ENCODE results near the gene GSTM1. TPM values are rescaled to one million over a fixed set of nuclear protein-coding genes. Genes with fewer than 3 reads are reported as not detected.
"Not testable (repeated sequence)": the region's sequence is repeated elsewhere in the genome, so short reads cannot be mapped to it uniquely, and the experiment has no call there.

The GSTM1 gene
- total RNA-seq, 1 donor from 2014 or later: not detected

GRCh38 chr1:109659997-109660690 lies 27.5 kb upstream of the GSTM1 start:
- DNase-seq: no peak

GRCh38 chr1:109660691-109661026 lies 27.0 kb upstream of the GSTM1 start:
- DNase-seq: not testable (repeated sequence)

- DNase-seq: no peak
Observed at GRCh38 chr1:109661391-109661790, 26.2 kb upstream of the GSTM1 start.

GRCh38 chr1:109664671-109665070 lies 22.9 kb upstream of the GSTM1 start:
- no peak for DNase-seq

GRCh38 chr1:109667452-109668122 lies 20.0 kb upstream of the GSTM1 start, which contains the start of gene GSTM2:
TSS of gene GSTM2 (plus strand) at chr1:109668057. CDS start at chr1:109668116, 59 bp downstream.
- DNase-seq: peak; percentile 97

- DNase-seq: peak; percentile 33
Observed at GRCh38 chr1:109668123-109668775, 19.4 kb upstream of the GSTM1 start.

- DNase-seq: no peak
Observed at GRCh38 chr1:109669246-109669948, 18.2 kb upstream of the GSTM1 start.

GRCh38 chr1:109669949-109670302 lies 17.7 kb upstream of the GSTM1 start:
- not testable (repeated sequence) for DNase-seq

GRCh38 chr1:109671067-109671466 lies 16.6 kb upstream of the GSTM1 start:
- peak; percentile 0 for DNase-seq

- DNase-seq: not testable (repeated sequence)
Observed at GRCh38 chr1:109673861-109674260, 13.8 kb upstream of the GSTM1 start.

GRCh38 chr1:109676683-109677381 lies 10.8 kb upstream of the GSTM1 start:
- peak; percentile 5 for DNase-seq

- DNase-seq: peak; percentile 0
Observed at GRCh38 chr1:109677459-109677858, 10.2 kb upstream of the GSTM1 start.

- DNase-seq: not testable (repeated sequence)
Observed at GRCh38 chr1:109678637-109679036, 9.0 kb upstream of the GSTM1 start.

- not testable (repeated sequence) for DNase-seq
Observed at GRCh38 chr1:109684777-109685176, 2.8 kb upstream of the GSTM1 start.

- not testable (repeated sequence) for DNase-seq
Observed at GRCh38 chr1:109685399-109685798, 2.2 kb upstream of the GSTM1 start.

GRCh38 chr1:109685890-109686289 lies 1.7 kb upstream of the GSTM1 start:
- not testable (repeated sequence) for DNase-seq

GRCh38 chr1:109687109-109687508 lies 508 bp upstream of the GSTM1 start:
- not testable (repeated sequence) for DNase-seq

- DNase-seq: no peak
Observed at GRCh38 chr1:109689844-109690405, 2.3 kb downstream of the GSTM1 start.

- DNase-seq: no peak
Observed at GRCh38 chr1:109691759-109692158, 4.1 kb downstream of the GSTM1 start.

GRCh38 chr1:109694400-109694799 lies 6.8 kb downstream of the GSTM1 start:
- DNase-seq: not testable (repeated sequence)

- not testable (repeated sequence) for DNase-seq
Observed at GRCh38 chr1:109695138-109695537, 7.5 kb downstream of the GSTM1 start.

- DNase-seq: no peak
Observed at GRCh38 chr1:109697066-109697465, 9.4 kb downstream of the GSTM1 start.

Measured in tongue (tissue), 2 donors.